ENCODE results near the gene GNB4.

The GNB4 gene

DNA sequence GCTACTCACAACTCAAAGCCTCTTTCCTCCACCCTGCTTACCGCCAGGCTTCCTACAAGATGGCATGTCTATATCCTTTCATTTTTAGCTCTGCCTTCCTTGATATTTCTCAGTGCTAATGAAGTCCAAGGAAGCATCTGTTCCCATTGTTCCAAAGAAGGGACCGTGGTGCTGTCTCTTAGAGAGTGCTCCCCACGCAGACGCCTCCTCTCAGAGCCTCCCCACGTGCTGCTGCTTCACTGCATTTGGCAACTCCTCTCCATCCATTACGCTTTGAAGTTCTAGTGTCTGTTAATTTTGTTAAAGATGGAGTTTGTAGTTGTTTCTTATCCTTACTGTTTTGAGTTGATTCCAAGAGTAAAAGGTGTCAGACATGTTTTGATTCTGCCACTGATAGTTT is 26.2 kb downstream of the GNB4 start:
- Histone ChIP-seq H3K27ac (ENCODE audit: low read length) (no peak overlapping the region), H3K4me3 (ENCODE audit: low read length) (no peak overlapping the region), H3K36me3 (replicated peaks; ENCODE audit: low read depth, low read length) (no peaks in the 10 kb centered on the region), H4K20me1 (ENCODE audit: insufficient read depth, low read length) (no peaks in the 10 kb centered on the region), H3K4me2 (ENCODE audit: low read length) (no peak overlapping the region), H3K79me2 (ENCODE audit: low read length) (no peaks in the 10 kb centered on the region), H3K9me3 (ENCODE audit: insufficient read depth, low read length) (no peaks in the 10 kb centered on the region), H3K27me3 (ENCODE audit: low read depth, low read length) (no peaks in the 10 kb centered on the region), H3K4me1 (ENCODE audit: low read length) (no peaks in the 10 kb centered on the region), H3K9ac (ENCODE audit: low read length) (no peak overlapping the region), H2AFZ (ENCODE audit: low read depth, low read length) (no peak overlapping the region)
- TF ChIP-seq EZH2phosphoT487 (IDR thresholded peaks at IDR 0.05; ENCODE audit: low read depth) (no peak), CTCF (IDR thresholded peaks at IDR 0.05; ENCODE audit: low read depth, low read length) (no peak)

DNA sequence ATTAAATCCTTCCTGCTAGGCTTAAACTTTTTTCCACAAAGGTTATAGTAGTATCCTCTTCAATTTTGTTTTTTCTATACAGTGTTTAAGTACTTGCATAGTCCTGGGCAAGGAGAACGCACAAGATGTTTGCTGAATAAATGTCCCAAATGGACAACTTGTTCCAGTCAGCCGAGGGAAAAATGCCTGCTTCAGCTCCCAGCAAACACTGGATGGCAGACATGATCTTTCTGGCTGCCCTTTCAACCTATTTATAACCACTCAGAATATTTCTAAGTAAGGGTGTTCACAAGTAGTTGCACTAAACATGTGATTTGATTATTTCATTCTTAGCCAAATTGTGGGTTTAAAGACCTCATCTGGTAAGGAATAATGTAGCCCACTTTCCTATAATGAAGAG is 29.8 kb downstream of the GNB4 start:
- Histone ChIP-seq H3K36me3 (replicated peaks; ENCODE audit: low read depth, low read length) (no peaks in the 10 kb centered on the region), H3K4me1 (ENCODE audit: low read length) (no peaks in the 10 kb centered on the region), H3K27ac (ENCODE audit: low read length) (no peak overlapping the region), H3K79me2 (ENCODE audit: low read length) (no peaks in the 10 kb centered on the region), H3K9ac (ENCODE audit: low read length) (no peak overlapping the region), H2AFZ (ENCODE audit: low read depth, low read length) (no peak overlapping the region), H3K4me2 (ENCODE audit: low read length) (no peak overlapping the region), H3K9me3 (ENCODE audit: insufficient read depth, low read length) (no peaks in the 10 kb centered on the region), H4K20me1 (ENCODE audit: insufficient read depth, low read length) (no peaks in the 10 kb centered on the region), H3K4me3 (ENCODE audit: low read length) (no peak overlapping the region), H3K27me3 (ENCODE audit: low read depth, low read length) (no peaks in the 10 kb centered on the region)
- TF ChIP-seq EZH2phosphoT487 (IDR thresholded peaks at IDR 0.05; ENCODE audit: low read depth) (no peak), CTCF (IDR thresholded peaks at IDR 0.05; ENCODE audit: low read depth, low read length) (peak; percentile 63)

DNA sequence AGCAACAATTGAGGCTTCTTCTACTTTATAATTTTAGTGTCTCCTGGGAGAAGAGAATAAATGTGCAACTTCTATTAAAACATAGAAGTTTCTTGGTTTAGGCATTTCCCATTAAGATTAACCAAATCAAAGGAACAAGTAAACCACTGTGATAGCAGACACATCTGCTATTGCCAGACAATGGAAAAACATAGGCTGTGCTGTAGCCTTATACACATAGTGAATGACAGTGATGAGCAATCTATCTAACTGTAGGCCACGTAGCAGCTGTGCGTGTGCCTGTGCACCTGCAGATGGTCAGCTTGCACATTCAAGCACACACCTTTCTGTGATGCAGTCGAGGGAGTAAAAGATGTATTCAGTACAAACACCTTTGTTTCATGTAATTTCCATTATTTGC is 32.7 kb downstream of the GNB4 start:
- H3K27me3 ChIP-seq (ENCODE audit: low read depth, low read length), result no peaks in the 10 kb centered on the region
- no peak overlapping the region for H3K4me2 ChIP-seq (ENCODE audit: low read length)
- H4K20me1 ChIP-seq (ENCODE audit: insufficient read depth, low read length), result no peaks in the 10 kb centered on the region
- H3K4me3 ChIP-seq (ENCODE audit: low read length), result no peak overlapping the region
- H3K27ac ChIP-seq (ENCODE audit: low read length), result no peak overlapping the region
- no peaks in the 10 kb centered on the region for H3K9me3 ChIP-seq (ENCODE audit: insufficient read depth, low read length)
- TF ChIP-seq CTCF (IDR thresholded peaks at IDR 0.05; ENCODE audit: low read depth, low read length) (no peak), EZH2phosphoT487 (IDR thresholded peaks at IDR 0.05; ENCODE audit: low read depth) (no peak)
- H2AFZ ChIP-seq (ENCODE audit: low read depth, low read length), result no peak overlapping the region
- no peaks in the 10 kb centered on the region for H3K4me1 ChIP-seq (ENCODE audit: low read length)
- H3K9ac ChIP-seq (ENCODE audit: low read length), result no peak overlapping the region
- no peaks in the 10 kb centered on the region for H3K79me2 ChIP-seq (ENCODE audit: low read length)
- H3K36me3 ChIP-seq (replicated peaks; ENCODE audit: low read depth, low read length), result no peaks in the 10 kb centered on the region

DNA sequence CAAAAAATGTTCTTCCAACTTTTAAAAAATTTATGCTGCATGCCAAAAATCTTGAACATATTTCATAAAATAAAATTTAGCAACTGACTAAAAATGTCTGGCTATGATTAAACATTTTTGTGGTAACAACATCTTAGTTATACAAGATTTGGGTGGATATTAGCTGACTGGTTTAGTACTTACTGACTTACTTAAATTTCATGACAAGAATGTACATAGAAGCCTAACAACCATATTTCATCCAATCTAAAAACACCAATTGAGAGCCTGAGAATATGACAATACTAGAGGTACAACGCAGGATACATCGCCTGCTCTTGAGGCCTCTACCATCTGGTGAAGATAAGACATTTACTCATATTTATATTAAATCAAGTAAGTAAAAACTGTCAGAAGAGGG is 34.6 kb downstream of the GNB4 start:
- Histone ChIP-seq H3K9ac (ENCODE audit: low read length) (no peak overlapping the region), H2AFZ (ENCODE audit: low read depth, low read length) (no peak overlapping the region), H3K9me3 (ENCODE audit: insufficient read depth, low read length) (no peaks in the 10 kb centered on the region), H3K79me2 (ENCODE audit: low read length) (no peaks in the 10 kb centered on the region), H3K4me1 (ENCODE audit: low read length) (no peaks in the 10 kb centered on the region), H3K27ac (ENCODE audit: low read length) (no peak overlapping the region), H3K27me3 (ENCODE audit: low read depth, low read length) (no peaks in the 10 kb centered on the region), H3K4me2 (ENCODE audit: low read length) (no peak overlapping the region), H3K36me3 (replicated peaks; ENCODE audit: low read depth, low read length) (no peaks in the 10 kb centered on the region), H4K20me1 (ENCODE audit: insufficient read depth, low read length) (no peaks in the 10 kb centered on the region), H3K4me3 (ENCODE audit: low read length) (no peak overlapping the region)
- TF ChIP-seq EZH2phosphoT487 (IDR thresholded peaks at IDR 0.05; ENCODE audit: low read depth) (no peak), CTCF (IDR thresholded peaks at IDR 0.05; ENCODE audit: low read depth, low read length) (no peak)
